Bronchial epithelial cell (primary cell): ENCODE results near the gene FSTL4. TPM values are rescaled to one million over a fixed set of nuclear protein-coding genes. Genes with fewer than 3 reads are reported as not detected.

Source experiments
- DNase-seq: peaks from one replicate; pipeline ENCODE4 v3.0.0-alpha.2; 2010; ENCODE audit warnings: low read depth
- FAIRE-seq: peaks from 2 replicates; lab custom pipeline; 2011; peaks lifted over from hg19 to GRCh38; lab: Jason Lieb, UNC
- H3K27me3 ChIP-seq: 2 replicates; pipeline ENCODE4 v1.5.1; 2011; ENCODE audit warnings: low read length; ENCODE audit not compliant: control insufficient read depth, insufficient read depth
- H3K36me3 ChIP-seq: 2 replicates; pipeline ENCODE4 v1.5.1; 2011; ENCODE audit warnings: low read length; ENCODE audit not compliant: control insufficient read depth, insufficient read depth
- H3K4me3 ChIP-seq: 2 replicates; pipeline ENCODE4 v1.5.1; 2011; ENCODE audit warnings: mild to moderate bottlenecking, low read depth, low read length, control low read depth
- CTCF ChIP-seq: IDR thresholded peaks from 2 replicates; pipeline ENCODE4 v1.5.1; 2011; ENCODE audit warnings: mild to moderate bottlenecking, moderate library complexity, low read length, control low read depth, inconsistent platforms; ENCODE audit not compliant: insufficient read depth, severe bottlenecking
- total RNA-seq: library from RNA; depleted of rRNA; stranded (reverse); fragments of >200 nt; gene quantifications from 2 replicates; pipeline ENCODE4 v1.2.1, GENCODE V29; 2014

Gene FSTL4
- total RNA-seq, 1 donor from 2014 or later: not detected

- H3K27me3 ChIP-seq: no peaks in the 10 kb centered on the region
- FAIRE-seq (no peak), DNase-seq (no peak)
These were observed 47.3 kb downstream of the FSTL4 start for GRCh38 chr5:133564921-133565565.

GRCh38 chr5:133562554-133562953, 49.8 kb downstream of the FSTL4 start:
- TF ChIP-seq CTCF: no peak
- no peaks in the 10 kb centered on the region for H3K36me3 ChIP-seq
- FAIRE-seq (no peak), DNase-seq (no peak)
- H3K27me3 ChIP-seq: peaks cover 1% of the 10 kb centered on the region
- no peak overlapping the region for H3K4me3 ChIP-seq

More at GRCh38 chr5:133564921-133565565, 47.3 kb downstream of the FSTL4 start:
- no peak overlapping the region for H3K4me3 ChIP-seq
- no peaks in the 10 kb centered on the region for H3K36me3 ChIP-seq
- no peak for TF ChIP-seq CTCF

- FAIRE-seq (peak; percentile 43), DNase-seq (no peak)
- TF ChIP-seq CTCF: no peak
- no peaks in the 10 kb centered on the region for H3K36me3 ChIP-seq
- H3K4me3 ChIP-seq: no peak overlapping the region
- H3K27me3 ChIP-seq: peaks cover 1% of the 10 kb centered on the region
These were observed 52.4 kb downstream of the FSTL4 start for GRCh38 chr5:133559960-133560359.

GRCh38 chr5:133556551-133556950, 55.8 kb downstream of the FSTL4 start:
- Histone ChIP-seq H3K36me3 (no peaks in the 10 kb centered on the region), H3K4me3 (no peak overlapping the region), H3K27me3 (peaks cover 3% of the 10 kb centered on the region)
- no peak for FAIRE-seq
- no peak for DNase-seq
- TF ChIP-seq CTCF: no peak

- Histone ChIP-seq H3K36me3 (no peaks in the 10 kb centered on the region), H3K27me3 (peaks cover 3% of the 10 kb centered on the region), H3K4me3 (no peak overlapping the region)
- DNase-seq (no peak), FAIRE-seq (no peak)
- TF ChIP-seq CTCF: no peak
These were observed 58.1 kb downstream of the FSTL4 start for GRCh38 chr5:133554279-133554678.
